ENCODE data around the gene KDM2A.

Gene KDM2A

GRCh38 chr11:67118801-67119584, at the start of gene KDM2A:
Gene KDM2A (plus strand): TSS chr11:67119263. CDS start chr11:67121317, 2,054 bp downstream.
- peak; percentile 98 for DNase-seq

GRCh38 chr11:67071420-67072284, 47.4 kb upstream of the KDM2A start:
- peak; percentile 77 for DNase-seq

- no peak for DNase-seq
Observed at GRCh38 chr11:67072295-67072694, 46.8 kb upstream of the KDM2A start.

- DNase-seq, result no peak
Observed at GRCh38 chr11:67073908-67074307, 45.2 kb upstream of the KDM2A start.

- no peak for DNase-seq
Observed at GRCh38 chr11:67076202-67076601, 42.9 kb upstream of the KDM2A start.

GRCh38 chr11:67079065-67079705, 39.9 kb upstream of the KDM2A start:
- DNase-seq, result no peak

- no peak for DNase-seq
Observed at GRCh38 chr11:67082071-67082791, 36.8 kb upstream of the KDM2A start.

- DNase-seq, result no peak
Observed at GRCh38 chr11:67083786-67084366, 35.2 kb upstream of the KDM2A start.

- no peak for DNase-seq
Observed at GRCh38 chr11:67085617-67086016, 33.4 kb upstream of the KDM2A start.

- no peak for DNase-seq
Observed at GRCh38 chr11:67090717-67091116, 28.3 kb upstream of the KDM2A start.

GRCh38 chr11:67095214-67095507, 23.9 kb upstream of the KDM2A start:
- DNase-seq, result no peak

- DNase-seq, result no peak
Observed at GRCh38 chr11:67098799-67099429, 20.1 kb upstream of the KDM2A start.

GRCh38 chr11:67099831-67100324, 19.2 kb upstream of the KDM2A start:
- DNase-seq, result no peak

GRCh38 chr11:67102664-67103063, 16.4 kb upstream of the KDM2A start:
- no peak for DNase-seq

- DNase-seq, result no peak
Observed at GRCh38 chr11:67105964-67106363, 13.1 kb upstream of the KDM2A start.

- no peak for DNase-seq
Observed at GRCh38 chr11:67111261-67111660, 7.8 kb upstream of the KDM2A start.

GRCh38 chr11:67113231-67113721, 5.8 kb upstream of the KDM2A start:
- DNase-seq, result no peak

- no peak for DNase-seq
Observed at GRCh38 chr11:67114275-67114896, 4.7 kb upstream of the KDM2A start.

- no peak for DNase-seq
Observed at GRCh38 chr11:67116758-67117105, 2.3 kb upstream of the KDM2A start.

- no peak for DNase-seq
Observed at GRCh38 chr11:67117176-67117575, 1.9 kb upstream of the KDM2A start.

- peak; percentile 47 for DNase-seq
Observed at GRCh38 chr11:67117672-67118180, 1.3 kb upstream of the KDM2A start.
